IPS-15b (cell line): ENCODE results near the gene SCAMP4.

Experiments
- H3K27me3 ChIP-seq: one replicate; pipeline ENCODE4 v1.6.1; 2013; ENCODE audit warnings: low read length; ENCODE audit not compliant: control insufficient read depth, insufficient read depth
- H3K36me3 ChIP-seq: one replicate; pipeline ENCODE4 v1.6.1; 2013; ENCODE audit warnings: low read length; ENCODE audit not compliant: control insufficient read depth, insufficient read depth
- H3K4me1 ChIP-seq: one replicate; pipeline ENCODE4 v1.6.1; 2013; ENCODE audit warnings: mild to moderate bottlenecking, low read length; ENCODE audit not compliant: control insufficient read depth, insufficient read depth
- H3K4me3 ChIP-seq: one replicate; pipeline ENCODE4 v1.5.1; 2013; ENCODE audit warnings: low read depth, low read length
- H3K9ac ChIP-seq: one replicate; pipeline ENCODE4 v1.6.1; 2013; ENCODE audit warnings: low read depth, mild to moderate bottlenecking, low read length
- H3K9me3 ChIP-seq: one replicate; pipeline ENCODE4 v1.6.1; 2013; ENCODE audit warnings: mild to moderate bottlenecking, low read length; ENCODE audit not compliant: control insufficient read depth, insufficient read depth

Gene SCAMP4

GRCh38 chr19:1961000-1961883, 56.0 kb downstream of the SCAMP4 start:
- Histone ChIP-seq H3K9me3 (no peaks in the 10 kb centered on the region), H3K4me1 (no peaks in the 10 kb centered on the region), H3K9ac (no peak overlapping the region), H3K36me3 (no peaks in the 10 kb centered on the region), H3K27me3 (no peaks in the 10 kb centered on the region), H3K4me3 (no peak overlapping the region)

DNA sequence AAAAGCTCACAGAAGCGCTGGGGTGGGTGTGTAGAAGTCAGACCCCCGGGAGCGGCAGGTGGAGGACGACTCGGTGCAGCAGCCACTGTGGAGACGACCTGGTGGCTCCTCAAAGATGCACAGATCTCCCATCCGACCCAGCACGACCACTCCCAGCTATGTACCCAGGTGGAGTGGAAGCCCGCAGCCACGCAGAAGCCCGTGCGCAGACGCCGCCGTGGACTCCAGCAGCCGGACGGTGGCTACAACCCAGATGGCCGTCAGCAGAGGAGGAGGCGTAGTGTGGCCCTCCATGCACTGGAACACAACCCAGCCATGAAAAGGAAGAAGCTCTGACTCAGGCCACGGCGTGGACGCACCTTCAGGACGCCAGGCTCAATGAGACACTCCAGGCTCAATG, 57.5 kb downstream of the SCAMP4 start:
- H3K9me3 ChIP-seq = no peaks in the 10 kb centered on the region
- no peaks in the 10 kb centered on the region for H3K36me3 ChIP-seq
- no peak overlapping the region for H3K9ac ChIP-seq

GRCh38 chr19:1967087-1967608, 61.9 kb downstream of the SCAMP4 start:
- Histone ChIP-seq H3K27me3 (no peaks in the 10 kb centered on the region), H3K4me3 (no peak overlapping the region), H3K9me3 (no peaks in the 10 kb centered on the region), H3K9ac (no peak overlapping the region), H3K4me1 (no peaks in the 10 kb centered on the region), H3K36me3 (peaks cover 21% of the 10 kb centered on the region)

More for the DNA sequence above, 57.5 kb downstream of the SCAMP4 start:
- H3K27me3 ChIP-seq = no peaks in the 10 kb centered on the region
- no peak overlapping the region for H3K4me3 ChIP-seq
- H3K4me1 ChIP-seq = no peaks in the 10 kb centered on the region

DNA sequence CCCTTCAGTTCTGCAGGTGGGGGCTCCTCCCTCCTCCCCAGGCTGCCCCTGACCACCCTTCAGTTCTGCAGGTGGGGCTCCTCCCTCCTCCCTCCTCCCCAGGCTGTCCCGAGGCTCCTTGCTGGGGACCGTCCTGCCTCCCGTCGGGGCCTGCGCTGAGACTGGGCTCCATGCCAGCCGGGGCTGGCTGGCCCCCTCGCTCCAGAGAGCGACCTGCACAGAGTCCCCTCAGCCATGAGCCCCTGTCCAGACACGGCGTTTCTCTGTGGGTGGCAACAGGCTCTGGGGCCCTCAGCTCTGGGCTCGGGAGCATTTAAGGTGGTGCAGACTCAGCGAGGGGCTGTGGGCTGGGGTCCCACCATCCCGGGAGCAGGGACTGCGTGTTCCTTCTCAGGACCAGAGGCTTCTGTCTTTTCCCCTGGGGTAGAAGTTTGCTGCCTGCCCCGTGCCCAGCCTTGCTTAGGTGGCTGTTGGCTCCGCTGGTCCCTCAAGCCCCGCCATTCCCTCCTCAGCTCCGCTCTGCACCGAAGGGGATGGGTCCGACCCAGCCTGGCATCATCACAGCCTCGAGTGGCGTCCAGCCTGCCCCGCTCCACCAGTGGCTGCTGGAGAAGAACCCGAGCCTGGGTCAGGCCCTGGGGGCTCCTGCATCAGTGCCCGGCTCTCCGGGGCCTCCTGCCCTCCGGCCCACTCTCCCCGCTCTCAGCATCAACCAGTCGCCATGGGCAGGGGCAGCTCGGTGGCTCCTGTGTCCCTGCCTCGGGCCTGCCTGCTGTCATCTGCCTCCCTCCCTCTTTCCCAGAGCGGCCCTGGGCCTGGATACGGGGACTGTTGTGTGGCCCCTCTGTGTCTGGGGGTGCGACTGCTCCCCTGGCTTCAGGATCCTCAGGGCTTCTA, 63.3 kb downstream of the SCAMP4 start:
- no peak overlapping the region for H3K9ac ChIP-seq
- no peaks in the 10 kb centered on the region for H3K27me3 ChIP-seq
- no peaks in the 10 kb centered on the region for H3K9me3 ChIP-seq
- peaks cover 21% of the 10 kb centered on the region for H3K36me3 ChIP-seq
- no peaks in the 10 kb centered on the region for H3K4me1 ChIP-seq
- no peak overlapping the region for H3K4me3 ChIP-seq

DNA sequence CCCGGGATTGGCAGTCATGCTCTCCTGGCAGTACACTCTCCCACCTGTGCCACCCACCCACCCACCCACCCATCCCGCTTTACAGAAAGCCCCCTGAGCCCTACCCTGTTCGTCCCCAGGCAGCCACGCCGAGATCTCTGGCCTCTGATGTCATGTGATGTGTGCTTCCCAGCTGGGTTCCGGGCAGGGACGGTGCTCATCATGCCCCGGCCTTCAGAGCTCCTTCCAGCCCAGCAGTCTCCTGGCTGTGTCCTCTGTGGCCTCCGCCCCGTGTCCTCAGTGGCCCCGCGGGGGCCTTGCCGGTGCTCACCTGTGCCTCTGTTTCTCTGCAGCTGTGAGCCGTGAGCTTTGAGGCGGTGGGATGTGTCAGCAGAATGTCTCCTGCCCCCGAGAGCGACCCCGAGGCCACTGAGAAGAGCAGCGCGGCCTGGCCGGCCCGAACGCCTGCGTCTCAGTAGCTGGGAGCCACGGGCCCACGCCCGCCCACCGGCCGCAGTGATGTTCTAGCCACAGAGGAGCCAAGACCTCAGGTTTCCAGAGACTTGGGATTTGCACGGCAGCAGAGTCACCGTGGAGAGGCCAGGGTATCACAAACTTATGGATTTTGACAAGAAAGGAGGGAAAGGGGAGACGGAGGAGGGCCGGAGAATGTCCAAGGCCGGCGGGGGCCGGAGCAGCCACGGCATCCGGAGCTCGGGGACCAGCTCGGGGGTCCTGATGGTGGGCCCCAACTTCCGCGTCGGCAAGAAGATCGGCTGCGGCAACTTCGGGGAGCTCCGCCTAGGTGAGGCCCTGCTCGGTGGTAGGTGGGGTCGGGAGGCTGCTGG, 64.2 kb downstream of the SCAMP4 start:
- Histone ChIP-seq H3K4me1 (no peaks in the 10 kb centered on the region), H3K9me3 (no peaks in the 10 kb centered on the region), H3K27me3 (no peaks in the 10 kb centered on the region), H3K9ac (no peak overlapping the region), H3K4me3 (no peak overlapping the region), H3K36me3 (peaks cover 21% of the 10 kb centered on the region)

DNA sequence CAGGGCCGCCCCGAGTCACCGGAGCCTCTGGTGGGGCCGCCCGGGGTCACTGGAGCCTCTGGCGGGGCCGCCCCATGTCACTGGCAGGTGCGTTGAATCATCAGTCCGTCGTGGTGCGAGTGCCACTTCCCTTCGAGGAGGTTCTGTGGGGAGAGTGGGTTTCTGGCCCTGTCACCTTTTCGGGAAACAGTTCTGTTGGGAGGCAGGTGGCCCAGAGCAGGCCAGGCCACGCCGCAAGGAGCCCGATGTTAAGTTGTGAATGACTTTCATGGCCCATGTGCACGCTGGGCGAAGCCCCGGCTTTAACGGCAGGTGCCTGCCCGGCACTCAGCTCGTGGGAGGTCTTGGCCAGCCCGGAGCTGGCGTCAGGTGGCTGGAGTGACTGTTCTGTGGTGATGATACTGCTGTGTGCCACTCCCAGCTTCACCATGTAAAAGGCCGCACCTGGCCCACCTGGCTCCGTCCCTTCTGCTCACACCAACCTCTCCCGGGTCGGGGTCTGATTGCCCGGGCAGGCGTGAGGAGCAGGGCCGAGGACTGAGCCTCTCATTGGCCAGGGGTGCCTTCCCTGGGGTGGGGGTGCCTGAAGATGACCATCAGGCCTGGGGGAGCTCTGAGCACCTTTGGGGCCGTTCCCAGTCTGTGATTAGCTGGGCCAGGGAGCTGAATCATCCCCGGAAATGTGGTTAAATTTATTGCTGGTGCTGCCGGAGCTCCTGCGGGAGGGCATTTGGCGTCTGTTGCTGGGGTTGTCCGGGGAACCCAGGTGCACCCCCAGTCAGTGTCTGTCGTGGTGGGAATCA, 65.0 kb downstream of the SCAMP4 start:
- Histone ChIP-seq H3K9ac (no peak overlapping the region), H3K9me3 (no peaks in the 10 kb centered on the region), H3K27me3 (no peaks in the 10 kb centered on the region), H3K36me3 (peaks cover 27% of the 10 kb centered on the region), H3K4me3 (no peak overlapping the region), H3K4me1 (no peaks in the 10 kb centered on the region)

DNA sequence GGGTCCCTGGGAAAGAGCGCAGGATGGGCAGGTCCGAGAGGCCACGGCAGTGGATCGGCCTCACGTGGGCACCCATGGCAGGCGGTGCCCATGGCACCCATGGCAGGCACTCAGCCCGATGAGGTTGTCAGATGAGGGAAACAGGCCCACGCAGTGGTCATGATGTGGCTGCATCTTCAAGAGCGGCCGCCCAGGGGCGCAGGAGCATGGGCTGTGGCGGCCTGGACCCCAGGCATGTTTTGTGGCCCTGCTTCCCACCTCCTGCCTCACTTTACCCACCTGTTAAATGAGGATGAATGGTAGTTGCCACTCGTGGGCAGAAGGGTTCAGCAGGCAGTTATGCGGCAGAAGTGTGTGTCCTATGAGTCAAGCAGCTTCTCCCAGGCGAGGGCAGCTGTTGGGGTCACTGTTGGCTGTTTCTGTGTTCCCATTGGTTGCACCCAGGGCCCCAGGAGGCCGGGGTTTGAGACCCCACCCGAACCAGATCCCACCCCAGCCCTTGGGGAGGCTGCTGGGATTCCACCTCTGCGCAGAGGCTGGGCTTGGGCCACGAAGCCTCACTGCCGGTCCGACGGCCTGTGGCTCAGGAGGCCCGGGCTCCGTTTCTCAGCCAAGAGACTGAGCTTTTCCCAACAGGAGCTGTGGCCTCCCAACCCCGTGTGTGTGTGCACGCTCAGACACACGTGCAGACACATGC, 65.8 kb downstream of the SCAMP4 start:
- Histone ChIP-seq H3K4me3 (no peak overlapping the region), H3K9me3 (no peaks in the 10 kb centered on the region), H3K36me3 (peaks cover 31% of the 10 kb centered on the region), H3K4me1 (no peaks in the 10 kb centered on the region), H3K9ac (no peak overlapping the region), H3K27me3 (no peaks in the 10 kb centered on the region)

GRCh38 chr19:1974381-1975161, 69.4 kb downstream of the SCAMP4 start:
- no peaks in the 10 kb centered on the region for H3K9me3 ChIP-seq
- no peak overlapping the region for H3K9ac ChIP-seq
- peaks cover 35% of the 10 kb centered on the region for H3K36me3 ChIP-seq
- H3K4me3 ChIP-seq = no peak overlapping the region
- H3K27me3 ChIP-seq = no peaks in the 10 kb centered on the region
- H3K4me1 ChIP-seq = no peaks in the 10 kb centered on the region

DNA sequence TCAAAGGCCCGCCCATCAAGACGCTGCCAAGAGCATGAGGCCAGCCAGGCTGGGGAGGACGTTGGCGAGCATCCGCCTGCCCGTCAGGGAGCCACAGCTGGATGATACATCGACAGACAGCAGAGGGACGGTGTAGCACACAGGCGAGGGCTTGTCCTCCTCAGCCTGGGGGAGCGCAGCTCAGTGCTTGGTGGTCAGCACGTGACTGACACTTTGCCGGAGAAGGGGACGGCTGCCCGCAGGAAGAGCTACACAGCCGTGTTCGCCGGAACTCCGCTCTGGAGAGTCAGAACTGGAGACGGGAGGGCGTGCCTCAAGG, 69.9 kb downstream of the SCAMP4 start:
- Histone ChIP-seq H3K4me3 (no peak overlapping the region), H3K4me1 (no peaks in the 10 kb centered on the region), H3K36me3 (peaks cover 32% of the 10 kb centered on the region), H3K9ac (no peak overlapping the region), H3K27me3 (no peaks in the 10 kb centered on the region), H3K9me3 (no peaks in the 10 kb centered on the region)
